Aorta (tissue), 5 donors: ENCODE measurements around the gene KIF11. TPM values are rescaled to one million over a fixed set of nuclear protein-coding genes. Genes with fewer than 3 reads are reported as not detected.
"Not testable (repeated sequence)": the region's sequence is repeated elsewhere in the genome, so short reads cannot be mapped to it uniquely, and the experiment has no call there.

ENCODE experiments used
- ATAC-seq: fragments of 200-7000 bp; cut with Tn5 transposase; one replicate; pipeline ENCODE4 v1.9.1; 2022; ENCODE audit warnings: moderate library complexity; ENCODE audit not compliant: low FRiP score
- DNase-seq, 2 donors: peaks; one replicate each; pipeline ENCODE4 v3.0.0-alpha.2; 2020
- H3K27ac ChIP-seq, 2 donors: one replicate each; pipeline ENCODE4 v1.5.1; 2013; ENCODE audit warnings: low read length in 2 of 2, mild to moderate bottlenecking in 2 of 2, moderate library complexity in 2 of 2, control low read depth in 1 of 2, inconsistent platforms in 1 of 2, low read depth in 1 of 2
- H3K27me3 ChIP-seq, 2 donors: one replicate each; pipeline ENCODE4 v1.6.1; 2013; ENCODE audit warnings: control low read depth in 1 of 2, low read length in 1 of 2, mild to moderate bottlenecking in 1 of 2, moderate library complexity in 1 of 2; ENCODE audit not compliant: insufficient read depth in 2 of 2, control insufficient read depth in 1 of 2
- H3K36me3 ChIP-seq, 2 donors: one replicate each; pipeline ENCODE4 v1.6.1; 2013; ENCODE audit warnings: control low read depth in 1 of 2, low read length in 1 of 2, mild to moderate bottlenecking in 1 of 2; ENCODE audit not compliant: insufficient read depth in 2 of 2, control insufficient read depth in 1 of 2
- H3K4me1 ChIP-seq, 2 donors: one replicate each; pipeline ENCODE4 v1.6.1; 2013; ENCODE audit warnings: low read length in 2 of 2, control low read depth in 1 of 2, mild to moderate bottlenecking in 1 of 2, moderate library complexity in 1 of 2; ENCODE audit not compliant: insufficient read depth in 2 of 2, control insufficient read depth in 1 of 2
- H3K4me3 ChIP-seq, 2 donors: one replicate each; pipeline ENCODE4 v1.5.1; 2013; ENCODE audit warnings: low read length in 2 of 2, control low read depth in 1 of 2, mild to moderate bottlenecking in 1 of 2
- H3K9me3 ChIP-seq: one replicate; pipeline ENCODE4 v1.6.1; 2013; ENCODE audit warnings: mild to moderate bottlenecking, low read length; ENCODE audit not compliant: control insufficient read depth
- WGBS, 2 donors: extraction: QIAGEN DNeasy Blood & Tissue Kit; methylation state at CpG; one replicate each; pipeline ENCODE4 v1.1.7; 2013; 5-methylcytosine and 5-hydroxymethylcytosine counted together
- intact Hi-C, 2 donors: fragments of 100-400 bp; cut with DNase I; formaldehyde crosslinking; loops; one replicate each; pipeline versions ENCODE4 v1.14.2 to v1.15.0; 2022
- polyA plus RNA-seq, 2 donors: library from polyadenylated mRNA; stranded (reverse); fragments of 200-250 nt; gene quantifications; one replicate each; pipeline ENCODE4 v1.2.3, GENCODE V29; 2013
- total RNA-seq, 2 donors: library from RNA; stranded (reverse); fragmentation: NEBNext Ultra II Directional; extraction: Animal tissue kit (Norgen Biotek cat#: 25700); gene quantifications; one replicate each; pipeline ENCODE4 v1.2.1, GENCODE V29; 2021
- donor health status: healthy with polysubstance abuse.
- donor health status: Bipolar disorder and iron deficiency.
- donor health status: DM: no; HTN: no; CAD: no.
- donor health status: DM: no; HTN: no; CAD: no.
- donor health status: DM: yes; HTN: yes; CAD: no.

KIF11 gene
- total and polyA plus RNA-seq, 4 donors, result 0.23 to 1.7 (median 0.76) TPM

- Histone ChIP-seq H3K36me3 (no peaks in the 10 kb centered on the region), H3K27me3 (no peaks in the 10 kb centered on the region), H3K27ac (no peak overlapping the region), H3K9me3 (no peaks in the 10 kb centered on the region), H3K4me3 (no peak overlapping the region), H3K4me1 (peaks cover 2 to 14% of the 10 kb centered on the region in 2 donors)
- intact Hi-C loops, result no loop called here
- no peak for ATAC-seq
- 88 to 91% methylated on average over 4 of the region's 4 CpGs for WGBS, 2 donors
- no peak for DNase-seq
These were observed 24.9 kb upstream of the KIF11 start for GRCh38 chr10:92567952-92568600.

- H3K36me3 ChIP-seq, result no peaks in the 10 kb centered on the region
- 81 to 89% methylated on average over 2 of the region's 2 CpGs for WGBS, 2 donors
- ATAC-seq (no peak), DNase-seq (no peak)
- no peaks in the 10 kb centered on the region for H3K9me3 ChIP-seq
- H3K27ac ChIP-seq, result no peak overlapping the region
- H3K4me1 ChIP-seq, result peaks cover 2 to 14% of the 10 kb centered on the region in 2 donors
- intact Hi-C loops, result no loop called here
- H3K27me3 ChIP-seq, result no peaks in the 10 kb centered on the region
- H3K4me3 ChIP-seq, result no peak overlapping the region
These were observed 23.9 kb upstream of the KIF11 start for GRCh38 chr10:92569071-92569470.

GRCh38 chr10:92569663-92570062 lies 23.3 kb upstream of the KIF11 start:
- H3K9me3 ChIP-seq, ATAC-seq, DNase-seq, H3K27ac ChIP-seq, intact Hi-C loops, H3K27me3 ChIP-seq, H3K36me3 ChIP-seq, H3K4me3 ChIP-seq: not testable (repeated sequence)
- WGBS, 2 donors, result 93 to 94% methylated on average over 5 of the region's 5 CpGs
- H3K4me1 ChIP-seq, result peaks cover 2 to 14% of the 10 kb centered on the region in 2 donors

GRCh38 chr10:92571649-92572048 lies 21.3 kb upstream of the KIF11 start:
- Histone ChIP-seq H3K9me3 (no peaks in the 10 kb centered on the region), H3K27me3 (no peaks in the 10 kb centered on the region), H3K27ac (no peak overlapping the region), H3K36me3 (no peaks in the 10 kb centered on the region), H3K4me1 (peaks cover 4 to 14% of the 10 kb centered on the region in 2 donors), H3K4me3 (no peak overlapping the region)
- ATAC-seq (no peak), DNase-seq (no peak)
- 47 to 50% methylated on average over 2 of the region's 2 CpGs for WGBS, 2 donors
- intact Hi-C loops, result no loop called here

- Histone ChIP-seq H3K4me3 (peak overlapping the region; percentile 90 to 95), H3K27ac (peak overlapping the region in 1 of 2 donors; percentile 9), H3K27me3 (no peaks in the 10 kb centered on the region), H3K9me3 (no peaks in the 10 kb centered on the region), H3K36me3 (no peaks in the 10 kb centered on the region), H3K4me1 (peaks cover 4 to 14% of the 10 kb centered on the region in 2 donors)
- ATAC-seq (no peak), DNase-seq (no peak)
- WGBS, 2 donors, result 49 to 58% methylated on average over 8 of the region's 8 CpGs
- intact Hi-C loops, result no loop called here
These were observed 20.4 kb upstream of the KIF11 start for GRCh38 chr10:92572362-92573090.

GRCh38 chr10:92573091-92573797 lies 19.7 kb upstream of the KIF11 start:
- ATAC-seq, result peak; percentile 37
- no peaks in the 10 kb centered on the region for H3K9me3 ChIP-seq
- peaks cover 4 to 14% of the 10 kb centered on the region in 2 donors for H3K4me1 ChIP-seq
- intact Hi-C loops, result no loop called here
- WGBS, 2 donors, result 0 to 1% methylated on average over 50 to 56 of the region's 56 CpGs
- H3K27me3 ChIP-seq, result no peaks in the 10 kb centered on the region
- H3K36me3 ChIP-seq, result no peaks in the 10 kb centered on the region
- peak overlapping the region; percentile 1 to 91 for H3K27ac ChIP-seq
- H3K4me3 ChIP-seq, result peak overlapping the region; percentile 90 to 95
- peak; percentile 60 to 76 for DNase-seq

- 0% methylated on average over 73 to 80 of the region's 80 CpGs for WGBS, 2 donors
- peak within 1 kb of the TSS; percentile 70 to 91 for H3K27ac ChIP-seq
- H3K4me1 ChIP-seq, result peaks cover 4 to 14% of the 10 kb centered on the region in 2 donors
- H3K36me3 ChIP-seq, result no peaks in the 10 kb centered on the region
- intact Hi-C loops, result loop anchor here (1.0 kb wide), 1 partner anchor 57 kb away; no protein-coding TSS in a partner anchor
- ATAC-seq (peak; percentile 96), DNase-seq (peak; percentile 91 to 95)
- H3K4me3 ChIP-seq, result peak within 1 kb of the TSS; percentile 90 to 95
- H3K9me3 ChIP-seq, result no peaks in the 10 kb centered on the region
- H3K27me3 ChIP-seq, result no peaks in the 10 kb centered on the region
These were observed 19.0 kb upstream of the KIF11 start, which contains the start of gene IDE for GRCh38 chr10:92573798-92574547. Gene IDE, minus strand, starts transcription at chr10:92574093. Its CDS starts 74 bp downstream, at chr10:92574019.
